HepG2 (cell line): Measurements from ENCODE around the gene PARS2. TPM values are rescaled to one million over a fixed set of nuclear protein-coding genes. Genes with fewer than 3 reads are reported as not detected.
A peak's percentile ranks its signal among the peaks of the same experiment; 100 is the strongest.

Experiments used
- ARID2 ChIP-seq: sonication (generic); formaldehyde crosslinking; IDR thresholded peaks from 2 replicates; pipeline ENCODE4 v1.8.1; 2022; ENCODE audit warnings: mild to moderate bottlenecking, missing genetic modification reagents, borderline replicate concordance
- ATM ChIP-seq: fragments of 450-650 bp; IDR thresholded peaks from 2 replicates; pipeline ENCODE4 v1.7.1; 2017; ENCODE audit warnings: mild to moderate bottlenecking, borderline replicate concordance
- FOXJ3 ChIP-seq: sonication (generic); formaldehyde crosslinking; IDR thresholded peaks from 2 replicates; pipeline ENCODE4 v1.4.0; 2020; ENCODE audit warnings: missing genetic modification reagents, mild to moderate bottlenecking, borderline replicate concordance
- HDAC6 ChIP-seq: fragments of 200-600 bp; sonication (generic); IDR thresholded peaks from 2 replicates; pipeline ENCODE4 v1.7.0; 2017; ENCODE audit warnings: mild to moderate bottlenecking, antibody characterized with exemption, low read length, low read depth
- HMG20B ChIP-seq: conservative IDR thresholded peaks from 2 replicates; pipeline ENCODE4 v1.6.1; 2016; ENCODE audit warnings: missing genetic modification reagents, missing compliant biosample characterization
- JUND ChIP-seq: sonication (generic); formaldehyde crosslinking; IDR thresholded peaks from 2 replicates; pipeline ENCODE4 v1.8.0; 2022; ENCODE audit warnings: mild to moderate bottlenecking, missing genetic modification reagents
- PAX8 ChIP-seq: sonication (generic); formaldehyde crosslinking; IDR thresholded peaks from 2 replicates; pipeline ENCODE4 v1.8.0; 2022; ENCODE audit warnings: mild to moderate bottlenecking, missing genetic modification reagents, borderline replicate concordance
- RFX5 ChIP-seq: IDR thresholded peaks from 2 replicates; pipeline ENCODE4 v1.6.1; 2011; ENCODE audit warnings: low read depth, low read length, improper control_type of control experiment
- ZBTB10 ChIP-seq: sonication (generic); formaldehyde crosslinking; IDR thresholded peaks from 2 replicates; pipeline ENCODE4 v1.4.0; 2020; ENCODE audit warnings: missing genetic modification reagents, borderline replicate concordance
- ZNF510 ChIP-seq: sonication (generic); formaldehyde crosslinking; IDR thresholded peaks from 2 replicates; pipeline ENCODE4 v1.4.0; 2020; ENCODE audit warnings: low read depth, mild to moderate bottlenecking, missing genetic modification reagents
- ZNF709 ChIP-seq: sonication (generic); formaldehyde crosslinking; IDR thresholded peaks from 2 replicates; pipeline ENCODE4 v1.5.0; 2020; ENCODE audit warnings: mild to moderate bottlenecking, missing genetic modification reagents
- polyA plus RNA-seq, 8 experiments: library from polyadenylated mRNA; depleted of rRNA in 3 of 8; stranded (reverse) in 7 of 8; unstranded in 1 of 8; fragments of >200 nt; fragmentation: Illumina TruSeq in 4 of 8; extraction: Trizol in 4 of 8; gene quantifications; 2 replicates each; pipeline versions ENCODE4 v1.2.1 to v1.2.3, GENCODE V29; 2011 to 2016; ENCODE audit warnings: low read depth in 4 of 8, missing spikeins in 1 of 8, mixed read lengths in 1 of 8; ENCODE audit not compliant: insufficient read depth in 1 of 8
- total RNA-seq, 5 experiments: library from RNA; depleted of rRNA; stranded (reverse); fragments of >200 nt; fragmentation: Illumina TruSeq; extraction: Trizol; gene quantifications; 2 replicates each; pipeline ENCODE4 v1.2.3, GENCODE V29; 2016; ENCODE audit warnings: low read depth in 1 of 5
- TF ChIP-seq, protein P1 (sequence below): sonication (generic); formaldehyde crosslinking; IDR thresholded peaks from 2 replicates; pipeline ENCODE4 v1.8.1; 2023; ENCODE audit warnings: mild to moderate bottlenecking, missing genetic modification reagents
- TF ChIP-seq, protein P2 (sequence below): sonication (generic); formaldehyde crosslinking; IDR thresholded peaks from 2 replicates; pipeline ENCODE4 v1.5.0; 2020; ENCODE audit warnings: mild to moderate bottlenecking, missing genetic modification reagents, borderline replicate concordance
- TF ChIP-seq, protein P3 (sequence below): sonication (generic); formaldehyde crosslinking; IDR thresholded peaks from 2 replicates; pipeline ENCODE4 v1.5.1; 2020; ENCODE audit warnings: mild to moderate bottlenecking, missing genetic modification reagents

PARS2 gene
- total and polyA plus RNA-seq, 2 of the 13 experiments (the other 11 are each of a cell fraction or from before 2014, with no cell fraction given) = 2.4 to 4.6 TPM

DNA sequence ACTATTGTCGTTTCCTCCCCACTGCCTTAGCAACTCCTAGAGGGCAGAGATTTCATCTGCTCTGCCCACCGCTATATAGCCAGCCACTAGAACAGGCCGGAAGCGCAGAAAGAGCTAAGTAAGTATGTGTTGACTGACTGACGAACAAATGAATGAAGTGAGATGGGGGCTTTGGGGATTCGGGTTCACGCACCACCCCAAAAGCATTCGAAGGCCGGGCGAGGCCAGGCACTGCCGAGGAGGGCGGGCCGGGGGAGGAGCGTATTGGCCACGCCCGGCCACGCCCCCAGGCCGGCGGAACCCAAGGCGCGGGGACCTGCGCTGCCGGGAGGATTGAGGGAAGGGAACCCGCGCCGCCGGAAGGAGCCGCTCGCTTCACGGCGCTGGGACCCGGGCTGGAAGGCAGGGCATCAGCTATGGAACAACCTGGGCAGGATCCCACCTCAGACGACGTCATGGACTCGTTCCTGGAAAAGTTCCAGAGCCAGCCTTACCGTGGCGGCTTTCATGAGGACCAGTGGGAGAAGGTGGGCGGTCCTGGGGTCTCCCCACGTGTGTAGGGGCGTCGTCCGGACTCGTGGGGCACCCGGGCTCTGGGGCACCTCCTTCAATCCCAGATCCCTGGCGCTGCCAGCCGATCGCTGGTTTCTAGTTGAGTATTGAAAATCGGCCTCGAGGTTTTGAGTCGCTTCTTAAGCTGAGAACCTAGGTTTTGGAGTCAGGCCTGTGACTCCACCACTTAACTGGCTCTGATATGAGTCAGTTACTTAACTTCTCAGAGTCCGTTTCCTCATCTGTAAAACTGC, 48.6 kb downstream of the PARS2 start, which contains the start of gene TTC4 (continued):
- TF ChIP-seq ZBTB10 (CRISPR knock-in tag) (0 out of 2 replicates have a peak, but pooled peaks have one; percentile 38), ARID2 (CRISPR knock-in tag) (0 out of 2 replicates have a peak, but pooled peaks have one; percentile 41), ZNF709 (CRISPR knock-in tag) (no peak), HMG20B (CRISPR knock-in tag) (0 out of 2 replicates have a peak, but pooled peaks have one; percentile 21), ATM (no peak), RFX5 (no peak), PAX8 (CRISPR knock-in tag) (peak; percentile 69; the same call in 1 of the 2 replicates), JUND (no peak), HDAC6 (no peak), ZNF510 (CRISPR knock-in tag) (0 out of 2 replicates have a peak, but pooled peaks have one; percentile 36), FOXJ3 (CRISPR knock-in tag) (no peak)
- TF ChIP-seq, protein P1, sequence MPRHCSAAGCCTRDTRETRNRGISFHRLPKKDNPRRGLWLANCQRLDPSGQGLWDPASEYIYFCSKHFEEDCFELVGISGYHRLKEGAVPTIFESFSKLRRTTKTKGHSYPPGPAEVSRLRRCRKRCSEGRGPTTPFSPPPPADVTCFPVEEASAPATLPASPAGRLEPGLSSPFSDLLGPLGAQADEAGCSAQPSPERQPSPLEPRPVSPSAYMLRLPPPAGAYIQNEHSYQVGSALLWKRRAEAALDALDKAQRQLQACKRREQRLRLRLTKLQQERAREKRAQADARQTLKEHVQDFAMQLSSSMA (CRISPR knock-in tag) = peak; percentile 29; the same call in 1 of the 2 replicates
- TF ChIP-seq, protein P2, sequence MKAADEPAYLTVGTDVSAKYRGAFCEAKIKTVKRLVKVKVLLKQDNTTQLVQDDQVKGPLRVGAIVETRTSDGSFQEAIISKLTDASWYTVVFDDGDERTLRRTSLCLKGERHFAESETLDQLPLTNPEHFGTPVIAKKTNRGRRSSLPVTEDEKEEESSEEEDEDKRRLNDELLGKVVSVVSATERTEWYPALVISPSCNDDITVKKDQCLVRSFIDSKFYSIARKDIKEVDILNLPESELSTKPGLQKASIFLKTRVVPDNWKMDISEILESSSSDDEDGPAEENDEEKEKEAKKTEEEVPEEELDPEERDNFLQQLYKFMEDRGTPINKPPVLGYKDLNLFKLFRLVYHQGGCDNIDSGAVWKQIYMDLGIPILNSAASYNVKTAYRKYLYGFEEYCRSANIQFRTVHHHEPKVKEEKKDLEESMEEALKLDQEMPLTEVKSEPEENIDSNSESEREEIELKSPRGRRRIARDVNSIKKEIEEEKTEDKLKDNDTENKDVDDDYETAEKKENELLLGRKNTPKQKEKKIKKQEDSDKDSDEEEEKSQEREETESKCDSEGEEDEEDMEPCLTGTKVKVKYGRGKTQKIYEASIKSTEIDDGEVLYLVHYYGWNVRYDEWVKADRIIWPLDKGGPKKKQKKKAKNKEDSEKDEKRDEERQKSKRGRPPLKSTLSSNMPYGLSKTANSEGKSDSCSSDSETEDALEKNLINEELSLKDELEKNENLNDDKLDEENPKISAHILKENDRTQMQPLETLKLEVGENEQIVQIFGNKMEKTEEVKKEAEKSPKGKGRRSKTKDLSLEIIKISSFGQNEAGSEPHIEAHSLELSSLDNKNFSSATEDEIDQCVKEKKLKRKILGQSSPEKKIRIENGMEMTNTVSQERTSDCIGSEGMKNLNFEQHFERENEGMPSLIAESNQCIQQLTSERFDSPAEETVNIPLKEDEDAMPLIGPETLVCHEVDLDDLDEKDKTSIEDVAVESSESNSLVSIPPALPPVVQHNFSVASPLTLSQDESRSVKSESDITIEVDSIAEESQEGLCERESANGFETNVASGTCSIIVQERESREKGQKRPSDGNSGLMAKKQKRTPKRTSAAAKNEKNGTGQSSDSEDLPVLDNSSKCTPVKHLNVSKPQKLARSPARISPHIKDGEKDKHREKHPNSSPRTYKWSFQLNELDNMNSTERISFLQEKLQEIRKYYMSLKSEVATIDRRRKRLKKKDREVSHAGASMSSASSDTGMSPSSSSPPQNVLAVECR = peak; percentile 95
- TF ChIP-seq, protein P3, sequence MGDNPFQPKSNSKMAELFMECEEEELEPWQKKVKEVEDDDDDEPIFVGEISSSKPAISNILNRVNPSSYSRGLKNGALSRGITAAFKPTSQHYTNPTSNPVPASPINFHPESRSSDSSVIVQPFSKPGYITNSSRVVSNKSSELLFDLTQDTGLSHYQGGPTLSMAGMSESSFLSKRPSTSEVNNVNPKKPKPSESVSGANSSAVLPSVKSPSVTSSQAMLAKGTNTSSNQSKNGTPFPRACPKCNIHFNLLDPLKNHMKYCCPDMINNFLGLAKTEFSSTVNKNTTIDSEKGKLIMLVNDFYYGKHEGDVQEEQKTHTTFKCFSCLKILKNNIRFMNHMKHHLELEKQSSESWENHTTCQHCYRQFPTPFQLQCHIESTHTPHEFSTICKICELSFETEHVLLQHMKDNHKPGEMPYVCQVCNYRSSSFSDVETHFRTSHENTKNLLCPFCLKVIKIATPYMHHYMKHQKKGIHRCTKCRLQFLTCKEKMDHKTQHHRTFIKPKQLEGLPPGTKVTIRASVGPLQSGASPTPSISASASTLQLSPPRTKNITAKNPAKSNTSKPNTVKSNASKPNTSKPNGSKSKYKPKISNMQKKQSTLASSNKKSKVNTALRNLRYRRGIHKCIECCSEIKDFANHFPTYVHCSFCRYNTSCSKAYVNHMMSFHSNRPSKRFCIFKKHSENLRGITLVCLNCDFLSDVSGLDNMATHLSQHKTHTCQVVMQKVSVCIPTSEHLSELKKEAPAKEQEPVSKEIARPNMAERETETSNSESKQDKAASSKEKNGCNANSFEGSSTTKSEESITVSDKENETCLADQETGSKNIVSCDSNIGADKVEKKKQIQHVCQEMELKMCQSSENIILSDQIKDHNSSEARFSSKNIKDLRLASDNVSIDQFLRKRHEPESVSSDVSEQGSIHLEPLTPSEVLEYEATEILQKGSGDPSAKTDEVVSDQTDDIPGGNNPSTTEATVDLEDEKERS (CRISPR knock-in tag) = no peak
